ENCODE measurements around the gene FAM53B.

DNA sequence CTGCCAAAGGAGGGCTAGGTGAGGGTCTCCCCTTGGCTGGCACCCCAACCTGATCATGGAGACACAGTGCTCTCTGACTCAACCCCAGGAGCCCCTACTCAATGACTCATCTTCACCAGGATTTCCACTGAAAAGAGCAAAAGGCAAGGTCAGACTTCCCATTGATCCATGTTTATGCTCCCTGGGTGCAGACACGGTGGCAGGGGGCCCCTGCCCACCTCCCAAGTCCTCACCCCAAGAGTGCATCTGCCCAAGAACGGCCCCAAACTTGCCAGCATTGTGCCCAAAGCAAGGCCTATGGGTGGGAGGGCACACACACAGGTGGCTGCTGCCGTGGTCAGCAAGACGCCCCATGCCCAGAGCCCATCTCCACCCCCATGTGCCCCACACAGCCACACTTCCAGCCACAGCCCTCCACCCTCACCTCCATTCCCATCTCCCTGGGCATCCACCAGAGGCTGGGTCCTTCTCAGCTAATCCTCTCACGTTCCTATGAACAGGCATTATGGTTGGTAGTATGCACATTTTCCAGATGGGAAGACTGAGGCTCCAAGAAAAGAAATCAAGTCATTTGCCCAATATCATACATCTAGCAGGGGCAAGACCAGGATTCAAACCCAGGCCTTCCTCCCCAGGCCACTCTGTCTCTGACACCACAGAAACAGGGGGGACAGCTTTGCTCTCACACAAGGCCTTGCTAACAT is 31.3 kb downstream of the FAM53B start:
- TF ChIP-seq, protein P1, sequence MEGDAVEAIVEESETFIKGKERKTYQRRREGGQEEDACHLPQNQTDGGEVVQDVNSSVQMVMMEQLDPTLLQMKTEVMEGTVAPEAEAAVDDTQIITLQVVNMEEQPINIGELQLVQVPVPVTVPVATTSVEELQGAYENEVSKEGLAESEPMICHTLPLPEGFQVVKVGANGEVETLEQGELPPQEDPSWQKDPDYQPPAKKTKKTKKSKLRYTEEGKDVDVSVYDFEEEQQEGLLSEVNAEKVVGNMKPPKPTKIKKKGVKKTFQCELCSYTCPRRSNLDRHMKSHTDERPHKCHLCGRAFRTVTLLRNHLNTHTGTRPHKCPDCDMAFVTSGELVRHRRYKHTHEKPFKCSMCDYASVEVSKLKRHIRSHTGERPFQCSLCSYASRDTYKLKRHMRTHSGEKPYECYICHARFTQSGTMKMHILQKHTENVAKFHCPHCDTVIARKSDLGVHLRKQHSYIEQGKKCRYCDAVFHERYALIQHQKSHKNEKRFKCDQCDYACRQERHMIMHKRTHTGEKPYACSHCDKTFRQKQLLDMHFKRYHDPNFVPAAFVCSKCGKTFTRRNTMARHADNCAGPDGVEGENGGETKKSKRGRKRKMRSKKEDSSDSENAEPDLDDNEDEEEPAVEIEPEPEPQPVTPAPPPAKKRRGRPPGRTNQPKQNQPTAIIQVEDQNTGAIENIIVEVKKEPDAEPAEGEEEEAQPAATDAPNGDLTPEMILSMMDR (IDR thresholded peaks at IDR 0.05; ENCODE audit: low read length) = no peak
- TF ChIP-seq EZH2 (optimal IDR thresholded peaks at IDR 0.05; ENCODE audit: low read depth, low read length) = no peak

All from MM.1S (cell line).